OCI-LY1 (cell line): Measurements from ENCODE around the gene HDAC9.

ENCODE experiments used
- EZH2 ChIP-seq: fragments of 200-600 bp; sonication (generic), shearing (Covaris generic); IDR thresholded peaks from 2 replicates; pipeline ENCODE4 v1.8.0; 2017; ENCODE audit warnings: borderline replicate concordance, mixed run types, mild to moderate bottlenecking, antibody characterized with exemption, low read length, moderate library complexity, mixed read lengths
- TF ChIP-seq, protein P1 (sequence below): fragments of 200-600 bp; sonication (generic), shearing (Covaris generic); IDR thresholded peaks from 2 replicates; pipeline ENCODE4 v1.5.1; 2017; ENCODE audit warnings: mild to moderate bottlenecking, antibody characterized with exemption, low read length, moderate library complexity, mixed read lengths

DNA sequence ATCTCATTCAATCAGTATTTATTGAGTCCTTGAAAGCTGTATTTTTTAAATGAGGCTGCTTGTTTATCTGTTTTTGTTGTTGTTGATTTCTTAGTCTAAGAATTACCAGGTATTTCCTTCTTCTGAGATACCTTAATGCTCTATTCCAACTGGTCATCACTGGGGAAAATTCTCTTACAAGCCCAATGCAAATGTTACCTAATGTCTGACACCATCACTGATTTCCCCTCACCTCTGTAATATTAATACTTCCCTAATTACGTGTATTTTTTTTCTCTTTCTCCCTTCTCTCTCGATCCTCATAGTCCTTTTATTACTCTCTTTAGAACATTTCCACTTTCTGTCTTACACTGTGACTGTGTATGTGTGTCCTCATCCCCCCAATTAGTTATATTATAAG is 13.9 kb downstream of the HDAC9 start:
- TF ChIP-seq, protein P1, sequence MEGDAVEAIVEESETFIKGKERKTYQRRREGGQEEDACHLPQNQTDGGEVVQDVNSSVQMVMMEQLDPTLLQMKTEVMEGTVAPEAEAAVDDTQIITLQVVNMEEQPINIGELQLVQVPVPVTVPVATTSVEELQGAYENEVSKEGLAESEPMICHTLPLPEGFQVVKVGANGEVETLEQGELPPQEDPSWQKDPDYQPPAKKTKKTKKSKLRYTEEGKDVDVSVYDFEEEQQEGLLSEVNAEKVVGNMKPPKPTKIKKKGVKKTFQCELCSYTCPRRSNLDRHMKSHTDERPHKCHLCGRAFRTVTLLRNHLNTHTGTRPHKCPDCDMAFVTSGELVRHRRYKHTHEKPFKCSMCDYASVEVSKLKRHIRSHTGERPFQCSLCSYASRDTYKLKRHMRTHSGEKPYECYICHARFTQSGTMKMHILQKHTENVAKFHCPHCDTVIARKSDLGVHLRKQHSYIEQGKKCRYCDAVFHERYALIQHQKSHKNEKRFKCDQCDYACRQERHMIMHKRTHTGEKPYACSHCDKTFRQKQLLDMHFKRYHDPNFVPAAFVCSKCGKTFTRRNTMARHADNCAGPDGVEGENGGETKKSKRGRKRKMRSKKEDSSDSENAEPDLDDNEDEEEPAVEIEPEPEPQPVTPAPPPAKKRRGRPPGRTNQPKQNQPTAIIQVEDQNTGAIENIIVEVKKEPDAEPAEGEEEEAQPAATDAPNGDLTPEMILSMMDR = no peak
- no peak for TF ChIP-seq EZH2
